A549 (cell line): ENCODE data around the gene GLB1L3.

Experiments used
- EP300 ChIP-seq, 2 experiments: fragments of >200 bp; sonication (Bioruptor Twin); formaldehyde crosslinking; IDR thresholded peaks; 2 replicates in 1 of 2; 3 replicates in 1 of 2; pipeline ENCODE4 v1.6.1; 2016 to 2017
- MYC ChIP-seq: IDR thresholded peaks from 2 replicates; pipeline ENCODE4 v1.6.1; 2012; ENCODE audit warnings: mild to moderate bottlenecking, inconsistent platforms, low read length, improper control_type of control experiment, borderline replicate concordance
- POLR2A ChIP-seq: IDR thresholded peaks from 2 replicates; pipeline ENCODE4 v1.6.1; 2012; ENCODE audit warnings: mild to moderate bottlenecking, low read length
- SREBF2 ChIP-seq: fragments of 450-650 bp; IDR thresholded peaks from 2 replicates; pipeline ENCODE4 v1.6.1; 2014; ENCODE audit warnings: mild to moderate bottlenecking, moderate library complexity
- TF ChIP-seq, protein P1 (sequence below): fragments of >200 bp; sonication (Bioruptor Twin); formaldehyde crosslinking; IDR thresholded peaks from 3 replicates; pipeline ENCODE4 v1.5.1; 2016

DNA sequence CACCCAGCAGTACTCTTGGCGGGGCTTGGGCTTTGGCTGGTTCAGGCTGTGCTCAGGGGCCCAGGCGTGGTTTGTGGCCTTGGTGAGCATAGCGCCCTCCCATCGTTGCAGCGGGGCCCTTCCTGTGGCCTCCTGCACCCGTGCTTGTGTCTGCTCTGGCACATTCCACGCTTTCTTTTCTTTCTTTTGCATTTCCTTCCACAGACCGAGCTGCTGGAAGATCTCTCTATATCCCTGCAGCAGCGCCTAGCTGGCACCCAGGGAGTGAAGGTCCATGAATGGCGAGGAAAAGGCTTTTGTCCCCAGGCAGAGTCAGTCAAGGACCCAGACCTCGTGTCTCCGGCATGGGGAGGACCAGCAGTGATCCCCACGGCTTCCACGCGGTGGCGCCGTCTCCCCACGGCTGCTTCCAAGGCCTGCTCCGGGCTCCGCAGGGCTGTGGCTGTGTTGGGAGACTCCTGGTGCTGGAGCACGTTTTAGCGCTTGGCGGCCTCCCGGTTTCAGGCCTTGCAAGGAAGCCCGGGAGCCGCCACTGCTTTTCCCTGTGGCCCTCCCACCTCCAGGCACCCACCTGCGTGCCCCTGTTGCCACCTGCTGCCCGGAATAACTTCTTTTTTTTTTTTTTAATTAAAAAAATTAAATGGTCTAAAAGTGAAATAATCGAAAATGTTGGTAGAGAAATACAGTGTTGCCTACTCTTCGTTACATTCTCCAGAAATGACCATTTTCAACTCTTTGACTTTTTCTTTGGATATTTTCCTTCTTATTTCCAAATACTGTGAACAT lies 84.1 kb downstream of the GLB1L3 start:
- TF ChIP-seq, protein P1, sequence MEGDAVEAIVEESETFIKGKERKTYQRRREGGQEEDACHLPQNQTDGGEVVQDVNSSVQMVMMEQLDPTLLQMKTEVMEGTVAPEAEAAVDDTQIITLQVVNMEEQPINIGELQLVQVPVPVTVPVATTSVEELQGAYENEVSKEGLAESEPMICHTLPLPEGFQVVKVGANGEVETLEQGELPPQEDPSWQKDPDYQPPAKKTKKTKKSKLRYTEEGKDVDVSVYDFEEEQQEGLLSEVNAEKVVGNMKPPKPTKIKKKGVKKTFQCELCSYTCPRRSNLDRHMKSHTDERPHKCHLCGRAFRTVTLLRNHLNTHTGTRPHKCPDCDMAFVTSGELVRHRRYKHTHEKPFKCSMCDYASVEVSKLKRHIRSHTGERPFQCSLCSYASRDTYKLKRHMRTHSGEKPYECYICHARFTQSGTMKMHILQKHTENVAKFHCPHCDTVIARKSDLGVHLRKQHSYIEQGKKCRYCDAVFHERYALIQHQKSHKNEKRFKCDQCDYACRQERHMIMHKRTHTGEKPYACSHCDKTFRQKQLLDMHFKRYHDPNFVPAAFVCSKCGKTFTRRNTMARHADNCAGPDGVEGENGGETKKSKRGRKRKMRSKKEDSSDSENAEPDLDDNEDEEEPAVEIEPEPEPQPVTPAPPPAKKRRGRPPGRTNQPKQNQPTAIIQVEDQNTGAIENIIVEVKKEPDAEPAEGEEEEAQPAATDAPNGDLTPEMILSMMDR = peak; percentile 66
- no peak for TF ChIP-seq MYC
- no peak for TF ChIP-seq POLR2A
- TF ChIP-seq EP300 (IDR thresholded peaks at IDR 0.05) = no peak
- no peak for TF ChIP-seq SREBF2
